Activated T-cell treated with anti-CD3 and anti-CD28 coated beads, Interleukin-2, amount 50 U/mL, for 24 hours (primary cell): ENCODE measurements around the gene CUZD1.
A peak's percentile ranks its signal among the peaks of the same experiment; 100 is the strongest.
"Not testable (repeated sequence)": the region's sequence is repeated elsewhere in the genome, so short reads cannot be mapped to it uniquely, and the experiment has no call there.

Experiments
- DNase-seq: peaks from one replicate; pipeline ENCODE4 v3.0.0-alpha.2; 2020
- H3K27ac Mint-ChIP-seq: 2 replicates; pipeline ENCODE4 v1.8.0; 2020; ENCODE audit warnings: mild to moderate bottlenecking, mixed read lengths
- H3K27me3 Mint-ChIP-seq: 2 replicates; pipeline ENCODE4 v1.8.0; 2020; ENCODE audit warnings: mixed read lengths
- H3K36me3 Mint-ChIP-seq: 2 replicates; pipeline ENCODE4 v1.8.0; 2020; ENCODE audit warnings: low read depth, mixed read lengths
- H3K4me1 Mint-ChIP-seq: 2 replicates; pipeline ENCODE4 v1.8.0; 2020; ENCODE audit warnings: low read depth, mixed read lengths
- H3K4me3 Mint-ChIP-seq: 2 replicates; pipeline ENCODE4 v1.8.0; 2020; ENCODE audit warnings: mild to moderate bottlenecking, moderate library complexity, mixed read lengths
- H3K9me3 Mint-ChIP-seq: 2 replicates; pipeline ENCODE4 v1.8.0; 2020; ENCODE audit warnings: mixed read lengths

CUZD1 gene

DNA sequence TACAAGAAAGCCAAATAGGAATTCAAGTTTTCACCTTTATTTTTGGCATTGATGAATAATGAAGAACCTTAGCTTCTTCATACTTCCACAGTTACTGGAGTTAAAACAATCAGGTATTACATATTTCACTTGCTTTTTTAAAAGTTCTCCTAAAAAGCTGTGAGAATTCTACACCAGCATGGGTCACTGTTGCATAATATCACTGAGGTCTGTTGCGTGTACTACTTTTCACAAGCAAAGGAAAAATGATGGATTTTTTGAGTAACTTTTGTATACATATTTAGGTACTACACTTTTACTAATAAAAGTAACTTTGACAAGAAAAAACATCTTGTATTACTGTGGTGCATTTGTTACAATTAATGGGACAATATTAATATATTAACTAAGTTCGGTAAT, 18.5 kb upstream of the CUZD1 start:
- Mint-ChIP-seq H3K36me3 (peaks cover 42% of the 10 kb centered on the region), H3K4me3 (no peak overlapping the region), H3K9me3 (no peaks in the 10 kb centered on the region), H3K4me1 (peaks cover 44% of the 10 kb centered on the region), H3K27me3 (no peaks in the 10 kb centered on the region), H3K27ac (no peak overlapping the region)
- no peak for DNase-seq

GRCh38 chr10:122863216-122864193, 17.8 kb upstream of the CUZD1 start:
- no peak overlapping the region for H3K27ac Mint-ChIP-seq
- H3K4me3 Mint-ChIP-seq = no peak overlapping the region
- H3K36me3 Mint-ChIP-seq = peaks cover 46% of the 10 kb centered on the region
- no peak for DNase-seq
- H3K27me3 Mint-ChIP-seq = no peaks in the 10 kb centered on the region
- H3K9me3 Mint-ChIP-seq = peaks cover 2% of the 10 kb centered on the region
- H3K4me1 Mint-ChIP-seq = peaks cover 41% of the 10 kb centered on the region

DNA sequence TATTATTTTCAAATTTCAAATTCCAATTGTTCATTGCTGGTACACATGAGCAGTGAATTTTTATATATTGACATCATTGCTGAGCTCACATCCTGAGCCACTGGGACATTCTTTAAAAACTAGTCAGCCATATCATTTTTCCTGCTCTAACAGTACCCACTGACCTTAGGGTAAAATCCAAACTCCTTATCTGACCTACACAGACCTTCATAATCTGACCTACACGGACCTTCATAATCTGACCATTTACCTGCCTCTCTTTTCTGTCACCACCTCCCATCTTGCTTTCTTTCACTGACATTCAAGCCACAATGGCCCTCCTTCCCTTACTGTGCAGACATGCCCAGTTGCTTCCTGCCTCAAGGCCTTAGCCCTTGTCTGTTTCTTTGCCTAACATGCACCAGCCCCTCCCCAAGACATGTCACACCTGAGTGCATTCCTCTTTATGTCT, 16.1 kb upstream of the CUZD1 start:
- DNase-seq = no peak
- H3K36me3 Mint-ChIP-seq = peaks cover 47% of the 10 kb centered on the region
- no peak overlapping the region for H3K27ac Mint-ChIP-seq
- H3K27me3 Mint-ChIP-seq = no peaks in the 10 kb centered on the region
- peaks cover 2% of the 10 kb centered on the region for H3K9me3 Mint-ChIP-seq
- peaks cover 27% of the 10 kb centered on the region for H3K4me1 Mint-ChIP-seq
- H3K4me3 Mint-ChIP-seq = no peak overlapping the region

DNA sequence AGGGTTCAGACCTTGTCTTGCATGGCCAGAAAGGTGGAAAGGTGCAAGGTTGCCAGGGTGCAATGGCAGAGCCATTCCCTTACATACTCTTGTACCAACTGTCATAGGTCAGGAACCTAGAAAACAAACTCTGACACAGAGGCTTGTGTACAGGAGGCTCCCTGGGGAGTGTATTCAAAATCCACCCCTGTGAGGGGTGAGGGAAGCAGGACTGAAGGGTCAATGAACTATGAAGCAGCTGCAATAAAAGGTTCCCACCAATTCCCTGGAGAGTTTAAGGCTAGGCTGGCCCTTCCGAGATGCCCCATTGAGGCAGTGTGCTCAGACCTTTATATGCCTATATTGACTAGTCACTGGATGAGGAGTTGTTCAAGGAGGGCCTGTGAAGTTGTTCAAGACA, 13.9 kb upstream of the CUZD1 start:
- H3K36me3 Mint-ChIP-seq = peaks cover 59% of the 10 kb centered on the region
- no peak overlapping the region for H3K4me3 Mint-ChIP-seq
- no peak overlapping the region for H3K27ac Mint-ChIP-seq
- peaks cover 25% of the 10 kb centered on the region for H3K4me1 Mint-ChIP-seq
- DNase-seq = no peak
- H3K9me3 Mint-ChIP-seq = peaks cover 2% of the 10 kb centered on the region
- H3K27me3 Mint-ChIP-seq = no peaks in the 10 kb centered on the region

DNA sequence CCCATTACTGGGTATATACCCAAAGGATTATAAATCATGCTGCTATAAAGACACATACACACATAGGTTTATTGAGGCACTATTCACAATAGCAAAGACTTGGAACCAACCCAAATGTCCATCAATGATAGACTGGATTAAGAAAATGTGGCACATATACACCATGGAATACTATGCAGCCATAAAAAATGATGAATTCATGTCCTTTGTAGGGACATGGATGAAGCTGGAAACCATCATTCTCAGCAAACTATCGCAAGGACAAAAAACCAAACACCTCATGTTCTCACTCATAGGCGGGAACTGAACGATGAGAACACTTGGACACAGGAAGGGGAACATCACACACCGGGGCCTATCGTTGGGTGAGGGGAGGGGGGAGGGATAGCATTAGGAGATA, 12.4 kb upstream of the CUZD1 start:
- not testable (repeated sequence) for H3K4me3 Mint-ChIP-seq, H3K9me3 Mint-ChIP-seq, H3K27me3 Mint-ChIP-seq, H3K27ac Mint-ChIP-seq, DNase-seq
- peaks cover 73% of the 10 kb centered on the region for H3K36me3 Mint-ChIP-seq
- peaks cover 29% of the 10 kb centered on the region for H3K4me1 Mint-ChIP-seq

DNA sequence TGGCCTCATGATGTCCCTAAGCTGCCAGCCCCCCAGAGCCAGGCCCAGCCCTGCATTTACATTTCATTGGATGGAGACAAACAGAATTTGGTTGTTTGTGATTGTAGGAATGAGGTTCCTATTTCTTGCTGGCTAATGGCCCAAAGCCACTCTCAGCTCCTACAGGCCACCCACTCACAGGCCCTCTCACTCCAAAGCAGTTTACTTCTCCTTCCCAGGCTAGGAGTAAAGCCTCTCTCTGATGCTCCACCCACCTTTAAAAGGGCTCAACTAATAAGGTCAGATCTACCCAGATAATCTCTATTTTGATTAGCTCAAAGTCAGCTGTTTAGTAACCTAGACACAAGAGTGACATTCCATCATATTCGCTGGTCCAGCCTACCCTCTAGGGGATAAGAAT, 11.2 kb upstream of the CUZD1 start:
- H3K4me3 Mint-ChIP-seq = no peak overlapping the region
- no peak for DNase-seq
- H3K9me3 Mint-ChIP-seq = peaks cover 2% of the 10 kb centered on the region
- H3K27ac Mint-ChIP-seq = no peak overlapping the region
- H3K36me3 Mint-ChIP-seq = peaks cover 81% of the 10 kb centered on the region
- peaks cover 29% of the 10 kb centered on the region for H3K4me1 Mint-ChIP-seq
- no peaks in the 10 kb centered on the region for H3K27me3 Mint-ChIP-seq

DNA sequence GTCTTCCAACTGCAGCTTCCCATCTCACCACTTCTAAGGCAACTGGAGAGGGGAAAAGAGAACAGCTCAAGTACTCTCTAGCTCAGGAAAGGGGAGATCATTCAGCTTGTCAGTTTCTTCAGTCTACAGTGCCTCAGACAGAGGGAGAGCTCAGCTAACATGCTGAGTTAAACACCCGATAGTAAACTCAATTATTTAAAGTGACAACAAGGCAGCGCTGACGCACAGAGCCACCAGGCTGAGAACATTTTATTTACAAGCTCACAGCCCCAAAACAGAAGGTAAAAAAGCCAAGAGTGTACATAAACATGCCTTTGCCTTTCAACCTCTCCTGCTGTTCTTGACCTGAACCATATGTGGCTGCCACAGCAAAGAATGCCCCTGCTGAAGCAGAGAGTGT, 10.1 kb upstream of the CUZD1 start:
- Mint-ChIP-seq H3K27ac (no peak overlapping the region), H3K9me3 (peaks cover 2% of the 10 kb centered on the region), H3K36me3 (peaks cover 90% of the 10 kb centered on the region), H3K27me3 (no peaks in the 10 kb centered on the region), H3K4me3 (no peak overlapping the region), H3K4me1 (peaks cover 28% of the 10 kb centered on the region)
- DNase-seq = no peak

DNA sequence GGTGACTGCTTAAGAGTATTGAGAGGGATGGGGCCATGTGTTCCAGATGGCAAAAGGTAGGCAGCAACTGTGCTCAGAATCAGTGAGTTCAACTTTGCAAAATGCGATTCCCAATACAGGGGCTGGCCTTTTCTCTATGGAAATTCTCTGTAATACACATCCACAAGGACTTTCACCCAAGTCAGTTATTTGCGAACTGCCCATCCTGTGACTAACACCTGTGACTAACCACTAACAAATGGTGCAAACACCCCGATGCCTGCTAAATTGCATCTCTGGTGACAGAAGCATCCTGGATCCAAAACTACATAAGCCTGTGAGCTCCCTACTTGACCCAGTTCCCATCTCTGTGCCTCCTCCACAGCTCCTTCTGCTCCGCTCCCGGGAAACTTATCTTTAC, 9.0 kb upstream of the CUZD1 start:
- Mint-ChIP-seq H3K4me1 (peaks cover 32% of the 10 kb centered on the region), H3K27ac (peak overlapping the region; percentile 40), H3K4me3 (no peak overlapping the region), H3K9me3 (peaks cover 2% of the 10 kb centered on the region), H3K36me3 (peaks cover 95% of the 10 kb centered on the region), H3K27me3 (no peaks in the 10 kb centered on the region)
- DNase-seq = no peak

DNA sequence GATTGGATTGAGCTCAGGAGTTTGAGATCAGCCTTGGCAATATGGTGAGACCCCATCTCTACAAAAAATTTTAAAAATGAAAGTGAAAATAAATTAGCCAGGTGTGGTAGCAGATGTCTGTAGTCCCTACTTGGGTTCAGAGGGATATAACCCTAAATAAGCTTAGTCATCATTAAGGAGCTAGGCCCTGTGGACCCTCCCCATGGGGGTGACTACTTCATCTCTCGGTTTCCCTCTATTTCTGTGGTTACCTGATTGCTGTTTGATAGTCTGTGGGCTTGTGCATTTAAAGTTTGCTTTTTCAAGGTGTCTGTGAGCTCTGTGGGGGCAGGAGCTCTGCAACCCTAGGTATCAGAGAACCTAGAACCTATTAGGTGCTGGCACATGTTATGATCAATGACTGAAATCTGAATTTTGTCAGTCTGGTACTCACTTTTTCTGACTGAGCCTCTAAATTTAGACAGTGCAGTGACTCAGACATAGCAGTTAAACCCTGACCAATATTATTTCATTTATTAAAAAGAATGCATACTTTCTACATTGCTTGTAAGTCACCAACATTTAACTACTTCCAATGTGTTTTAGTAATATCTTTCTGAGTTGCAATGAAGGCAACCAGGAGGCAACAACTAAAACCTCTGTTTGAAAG, 8.1 kb upstream of the CUZD1 start:
- peak overlapping the region; percentile 42 for H3K27ac Mint-ChIP-seq
- H3K4me3 Mint-ChIP-seq = no peak overlapping the region
- peaks cover 32% of the 10 kb centered on the region for H3K4me1 Mint-ChIP-seq
- H3K27me3 Mint-ChIP-seq = no peaks in the 10 kb centered on the region
- peaks cover 95% of the 10 kb centered on the region for H3K36me3 Mint-ChIP-seq
- no peak for DNase-seq
- peaks cover under 1% of the 10 kb centered on the region for H3K9me3 Mint-ChIP-seq

DNA sequence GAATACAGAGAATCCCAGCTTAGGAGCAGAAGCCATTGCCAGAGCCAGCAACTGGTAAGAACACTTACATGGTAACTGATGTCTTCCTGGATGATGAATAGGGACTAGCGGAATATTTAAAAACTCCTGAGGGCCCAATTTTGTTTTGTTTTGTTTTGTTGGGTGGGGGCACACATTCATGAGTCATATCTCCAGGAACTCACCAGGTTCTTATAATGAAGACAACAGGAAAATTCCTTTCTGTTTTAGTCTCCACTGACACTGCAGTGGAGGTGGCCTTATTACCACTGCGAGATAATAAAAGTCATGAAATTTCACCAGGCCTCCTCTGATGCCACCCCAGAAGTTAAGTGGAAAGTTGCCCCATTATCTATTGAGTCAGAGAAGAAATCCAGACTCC, 6.6 kb upstream of the CUZD1 start:
- Mint-ChIP-seq H3K9me3 (no peaks in the 10 kb centered on the region), H3K4me1 (peaks cover 32% of the 10 kb centered on the region), H3K4me3 (no peak overlapping the region), H3K27me3 (no peaks in the 10 kb centered on the region), H3K36me3 (peaks cover 97% of the 10 kb centered on the region), H3K27ac (no peak overlapping the region)
- DNase-seq = no peak

DNA sequence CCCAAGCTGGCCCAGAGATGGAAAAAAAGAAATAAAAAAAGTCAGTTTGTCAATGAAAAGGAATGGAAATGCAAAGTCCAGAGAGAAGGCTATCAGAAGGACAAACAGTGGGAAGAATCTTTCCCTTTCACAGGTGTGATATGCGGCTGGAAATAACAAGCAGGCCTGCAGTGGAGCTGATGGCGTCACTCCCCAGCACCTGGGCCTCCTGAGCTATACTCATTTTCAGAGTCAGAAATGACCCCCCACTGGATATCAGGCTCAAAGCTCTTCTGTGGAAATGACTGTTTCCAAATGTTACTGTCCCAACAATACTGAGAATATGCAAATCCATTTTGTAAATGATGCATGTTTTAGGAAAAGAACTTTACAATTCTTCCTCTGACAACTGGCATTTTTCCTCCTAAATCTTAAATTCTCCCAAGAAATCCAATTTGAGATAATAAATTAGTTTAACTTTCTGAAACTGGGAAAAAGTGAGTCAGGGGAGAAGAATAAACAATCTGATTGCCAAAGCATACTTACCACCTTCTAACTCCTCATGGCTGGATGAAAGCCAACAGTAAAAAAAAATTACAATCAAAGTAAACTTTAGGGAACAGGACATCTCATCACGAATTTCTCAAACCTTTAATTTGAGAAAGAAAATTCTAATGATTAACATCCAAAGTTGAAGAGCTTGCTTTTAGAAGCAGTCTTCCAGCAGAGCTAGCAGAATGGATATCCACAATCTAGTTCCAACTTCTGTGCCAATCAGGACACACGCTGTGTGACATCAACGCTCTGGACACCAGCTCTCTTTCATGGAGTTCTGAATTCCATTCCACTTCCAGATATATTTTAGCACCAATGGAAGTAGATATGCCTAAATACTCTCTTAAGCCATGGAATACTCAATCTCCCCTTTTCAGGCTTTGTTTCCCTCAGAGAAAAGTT, 5.3 kb upstream of the CUZD1 start:
- Mint-ChIP-seq H3K36me3 (peaks cover 98% of the 10 kb centered on the region), H3K27me3 (no peaks in the 10 kb centered on the region), H3K9me3 (no peaks in the 10 kb centered on the region), H3K27ac (no peak overlapping the region), H3K4me3 (no peak overlapping the region), H3K4me1 (peaks cover 32% of the 10 kb centered on the region)
- DNase-seq = no peak

DNA sequence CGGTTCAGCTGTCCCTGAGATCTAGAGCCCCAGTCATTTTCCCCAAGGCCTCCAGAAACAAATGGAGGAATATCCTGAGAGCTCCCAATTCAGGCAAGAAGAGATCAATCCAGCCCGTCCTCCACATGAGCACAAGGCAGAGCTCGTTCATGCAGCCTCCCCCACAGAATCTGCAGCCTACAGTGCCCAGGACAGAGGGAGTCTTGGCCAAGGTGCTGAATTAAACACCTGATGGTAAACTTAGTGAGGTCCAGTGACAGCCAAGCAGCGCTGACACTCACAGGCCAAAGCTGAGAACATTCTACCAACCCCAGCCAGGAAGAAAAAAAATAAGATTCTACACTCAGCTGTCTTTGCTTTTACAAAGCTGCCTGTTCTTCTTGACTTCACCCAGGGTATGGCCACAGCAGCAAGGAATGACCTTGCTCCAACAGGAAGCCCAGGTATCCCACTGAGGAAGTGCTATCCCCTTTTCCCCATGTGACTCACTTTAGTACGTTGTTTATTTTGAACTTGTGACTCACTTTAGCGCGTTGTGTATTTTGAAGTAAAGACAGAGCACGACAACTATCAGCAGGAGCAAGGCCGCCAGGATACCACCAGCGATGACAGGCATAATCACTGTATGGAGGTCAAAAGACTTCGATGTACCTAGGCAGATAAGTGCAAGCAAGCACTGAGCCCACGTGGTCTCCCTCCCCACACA, 4.4 kb upstream of the CUZD1 start:
- peaks cover 27% of the 10 kb centered on the region for H3K4me1 Mint-ChIP-seq

DNA sequence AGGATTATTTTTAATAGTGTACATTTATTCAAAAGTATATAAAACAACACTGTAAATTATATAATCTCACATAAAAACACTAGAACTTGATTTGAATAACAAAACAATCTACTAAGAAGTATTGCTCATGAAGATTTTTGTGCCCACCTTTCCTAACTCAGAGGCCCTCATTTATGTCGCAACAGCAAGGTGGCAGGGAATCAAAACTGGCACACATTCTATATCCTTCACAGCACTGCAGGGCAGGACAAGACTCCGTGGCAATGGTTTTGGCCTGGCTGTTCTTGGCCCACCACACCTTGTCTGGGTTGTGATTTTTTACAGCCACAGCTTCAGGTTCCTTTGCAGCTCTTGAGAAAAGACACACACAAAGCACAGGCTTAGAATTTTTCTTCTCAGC, 3.4 kb upstream of the CUZD1 start:
- H3K9me3 Mint-ChIP-seq = peaks cover 2% of the 10 kb centered on the region
- no peaks in the 10 kb centered on the region for H3K27me3 Mint-ChIP-seq
- no peak for DNase-seq
- peaks cover 17% of the 10 kb centered on the region for H3K4me1 Mint-ChIP-seq
- no peak overlapping the region for H3K4me3 Mint-ChIP-seq
- H3K27ac Mint-ChIP-seq = no peak overlapping the region
- H3K36me3 Mint-ChIP-seq = peaks cover 94% of the 10 kb centered on the region

More for the DNA sequence above, 4.4 kb upstream of the CUZD1 start:
- Mint-ChIP-seq H3K27me3 (no peaks in the 10 kb centered on the region), H3K4me3 (no peak overlapping the region), H3K36me3 (peaks cover 96% of the 10 kb centered on the region), H3K27ac (peak overlapping the region; percentile 41), H3K9me3 (no peaks in the 10 kb centered on the region)
- DNase-seq = no peak
